K562 (cell line): Measurements from ENCODE around the gene ATP5PD. TPM values are rescaled to one million over a fixed set of nuclear protein-coding genes. Genes with fewer than 3 reads are reported as not detected.

Experiments
- ATAC-seq: fragments of 200-7000 bp; cut with Tn5 transposase; 3 replicates; pipeline ENCODE4 v1.9.1; 2020; ENCODE audit warnings: moderate library complexity
- BruUV-seq: library from RNA; stranded (reverse); fragments of 400-500 nt; replicated peaks from 2 replicates; lab custom pipeline; 2021; lab: Mats Ljungman, UMichigan
- CTCF ChIA-PET: fragments of 300-600 bp; formaldehyde crosslinking; extraction: SDS; loops from one replicate; lab custom pipeline; 2021; ENCODE audit warnings: low intra/inter-chr PET ratio; lab: Yijun Ruan, JAX
- POLR2A ChIA-PET: fragments of 300-600, 350-650 bp; sonication (Branson Sonifier 250); formaldehyde crosslinking; extraction: SDS; loops from one replicate; lab custom pipeline; 2021; ENCODE audit warnings: antibody characterized with exemption, inconsistent platforms; lab: Yijun Ruan, JAX
- DNase-seq, 4 experiments: peaks; one replicate each; pipeline versions ENCODE4 v3.0.0 to v3.0.0-alpha.2; 2011 to 2018; ENCODE audit warnings: low spot score in 3 of 4, mixed read lengths in 3 of 4; ENCODE audit errors: extremely low read depth in 1 of 4
- FAIRE-seq: peaks from 2 replicates; lab custom pipeline; 2011; peaks lifted over from hg19 to GRCh38; lab: Jason Lieb, UNC
- H2AFZ ChIP-seq: 2 replicates; pipeline ENCODE4 v1.6.0; 2011; ENCODE audit warnings: low read depth, low read length, control low read depth, inconsistent platforms
- H3K27ac ChIP-seq: fragments of 200-600 bp; 3 replicates; pipeline ENCODE4 v1.8.0; 2011; ENCODE audit warnings: low read depth, mild to moderate bottlenecking, control low read depth, inconsistent platforms, low read length, moderate library complexity, mixed read lengths; ENCODE audit errors: extremely low read depth
- H3K27me3 ChIP-seq, 2 experiments: fragments of 300-600 bp in 1 of 2; 2 replicates in 1 of 2; 3 replicates in 1 of 2; pipeline versions ENCODE4 v1.6.0 to v1.8.0; 2011; ENCODE audit warnings: inconsistent platforms in 2 of 2, low read length in 2 of 2, mild to moderate bottlenecking in 1 of 2, mixed read lengths in 1 of 2, moderate library complexity in 1 of 2; ENCODE audit not compliant: control insufficient read depth in 2 of 2, insufficient read depth in 2 of 2
- H3K36me3 ChIP-seq: fragments of 300-600 bp; 3 replicates; pipeline ENCODE4 v1.8.0; 2011; ENCODE audit warnings: mild to moderate bottlenecking, low read length, inconsistent platforms; ENCODE audit not compliant: control insufficient read depth, insufficient read depth
- H3K4me1 ChIP-seq, 2 experiments: fragments of 200-600 bp in 1 of 2; replicated peaks in 1 of 2; 2 replicates in 1 of 2; 3 replicates in 1 of 2; pipeline versions ENCODE4 v1.5.1 to v1.8.0; 2011; ENCODE audit warnings: inconsistent platforms in 2 of 2, low read length in 2 of 2, mild to moderate bottlenecking in 1 of 2, mixed read lengths in 1 of 2, moderate library complexity in 1 of 2; ENCODE audit not compliant: control insufficient read depth in 2 of 2, insufficient read depth in 2 of 2
- H3K4me2 ChIP-seq: 2 replicates; pipeline ENCODE4 v1.6.1; 2011; ENCODE audit warnings: low read length, control low read depth, inconsistent platforms, mixed read lengths; ENCODE audit not compliant: insufficient read depth
- H3K4me3 ChIP-seq: fragments of 200-600 bp; sonication (generic), shearing (Covaris generic); 2 replicates; pipeline ENCODE4 v1.5.1; 2016; ENCODE audit warnings: control low read depth, inconsistent platforms
- H3K79me2 ChIP-seq: fragments of 200-600 bp; 3 replicates; pipeline ENCODE4 v1.8.0; 2011; ENCODE audit warnings: low read length, inconsistent platforms; ENCODE audit not compliant: control insufficient read depth, insufficient read depth
- H3K9ac ChIP-seq, 2 experiments: 2 replicates each; pipeline versions ENCODE4 v1.6.0 to v1.6.1; 2011; ENCODE audit warnings: low read depth in 2 of 2, low read length in 2 of 2, control low read depth in 1 of 2, inconsistent platforms in 1 of 2, mild to moderate bottlenecking in 1 of 2, mixed read lengths in 1 of 2; ENCODE audit not compliant: insufficient read depth in 1 of 2
- H3K9me1 ChIP-seq: one replicate; pipeline ENCODE4 v1.6.0; 2011; ENCODE audit warnings: inconsistent platforms, mild to moderate bottlenecking, low read length, moderate library complexity; ENCODE audit not compliant: control insufficient read depth, insufficient read depth
- H3K9me3 ChIP-seq: replicated peaks from 2 replicates; pipeline ENCODE4 v1.5.1; 2011; ENCODE audit warnings: low read depth, low read length, inconsistent platforms; ENCODE audit not compliant: control insufficient read depth, insufficient read depth
- H4K20me1 ChIP-seq: replicated peaks from 2 replicates; pipeline ENCODE4 v1.6.1; 2011; ENCODE audit warnings: low read length, inconsistent platforms, mixed read lengths; ENCODE audit not compliant: control insufficient read depth, insufficient read depth
- PHTF2 ChIP-seq: fragments of 250-450 bp; sonication (Bioruptor Pico); IDR thresholded peaks from 2 replicates; pipeline ENCODE4 v1.5.0; 2021; ENCODE audit warnings: mild to moderate bottlenecking
- POLR2G ChIP-seq: fragments of 200-400 bp; formaldehyde crosslinking; IDR thresholded peaks from 2 replicates; pipeline ENCODE4 v1.6.1; 2017; ENCODE audit warnings: low read depth, mild to moderate bottlenecking, antibody characterized with exemption, low read length, moderate library complexity
- YY1 ChIP-seq, 3 experiments: IDR thresholded peaks; 2 replicates each; pipeline ENCODE4 v1.6.1; 2011; ENCODE audit warnings: low read length in 2 of 3, mild to moderate bottlenecking in 2 of 3, moderate library complexity in 2 of 3, borderline replicate concordance in 1 of 3, control low read depth in 1 of 3, low read depth in 1 of 3; ENCODE audit not compliant: insufficient read depth in 3 of 3, insufficient replicate concordance in 2 of 3, control insufficient read depth in 1 of 3, insufficient read length in 1 of 3; ENCODE audit errors: extremely low read depth in 1 of 3
- ZNF134 ChIP-seq: fragments of 250-450 bp; sonication (Bioruptor Pico); conservative IDR thresholded peaks from 2 replicates; pipeline ENCODE4 v1.4.0; 2020
- ZNF347 ChIP-seq: fragments of 450-650 bp; formaldehyde crosslinking; IDR thresholded peaks from 2 replicates; pipeline ENCODE4 v1.4.0; 2020; ENCODE audit warnings: low read depth, mild to moderate bottlenecking, moderate library complexity
- ZNF609 ChIP-seq: sonication (generic); formaldehyde crosslinking; IDR thresholded peaks from 2 replicates; pipeline ENCODE4 v1.8.1; 2023; ENCODE audit warnings: missing genetic modification reagents, mild to moderate bottlenecking, borderline replicate concordance
- WGBS: fragments of 100-300 bp; shearing (Covaris generic); methylation state at CpG from one replicate; pipeline ENCODE4 v1.1.6; 2016; ENCODE audit warnings: low coverage, mixed read lengths; ENCODE audit not compliant: insufficient coverage; ENCODE audit errors: missing lambda C conversion rate; 5-methylcytosine and 5-hydroxymethylcytosine counted together
- in situ Hi-C: fragments of 300-500 bp; cut with MboI; formaldehyde crosslinking; loops from 4 replicates; pipeline ENCODE4 v1.15.0; 2018; ENCODE audit warnings: inconsistent platforms, mixed read lengths
- intact Hi-C: fragments of 100-400 bp; cut with micrococcal nuclease; formaldehyde crosslinking; loops from 2 replicates; pipeline ENCODE4 v1.14.2; 2022
- polyA plus RNA-seq, 8 experiments: library from polyadenylated mRNA; depleted of rRNA in 4 of 8; stranded (reverse) in 5 of 8; unstranded in 3 of 8; fragments of >200 nt; fragmentation: Nextera tagmentation in 2 of 8; fragmentation: Illumina TruSeq in 1 of 8; extraction: Ambion mirVana in 2 of 8; extraction: Trizol in 1 of 8; gene quantifications; 2 replicates each; pipeline versions ENCODE4 v1.2.1 to v1.2.3, GENCODE V29; 2011 to 2014; ENCODE audit warnings: inconsistent platforms in 1 of 8, missing spikeins in 1 of 8
- total RNA-seq, 7 experiments: library from RNA; depleted of rRNA in 6 of 7; stranded (reverse); fragments of >200 nt in 6 of 7; fragmentation: Illumina TruSeq in 2 of 7; extraction: Trizol in 2 of 7; gene quantifications; 2 replicates each; pipeline versions ENCODE4 v1.2.1 to v1.2.3, GENCODE V29; 2011 to 2021; ENCODE audit warnings: low replicate concordance in 1 of 7

Gene ATP5PD
- total and polyA plus RNA-seq, 9 of the 15 experiments (the other 6 are each of a cell fraction or from before 2014, with no cell fraction given) = 271 to 828 (median 432) TPM

- ChIA-PET CTCF (no interaction called here), POLR2A (interaction anchor here (0.6 to 1.7 kb wide), 6 partner anchors 9 to 532 kb away, joined by 3 to 8 read pairs (median 3); no protein-coding TSS in a partner anchor)
- in situ Hi-C loops (no loop called here), intact Hi-C loops (no loop called here)
- Histone ChIP-seq H3K4me3 (no peak overlapping the region), H3K9ac (peak overlapping the region in 1 of 2 experiments; percentile 63; a peak in 2 of 4 replicates), H3K79me2 (no peaks in the 10 kb centered on the region; the same call in 2 of the 3 replicates), H3K27ac (no peak overlapping the region), H4K20me1 (no peaks in the 10 kb centered on the region), H3K9me1 (no peaks in the 10 kb centered on the region), H3K9me3 (no peaks in the 10 kb centered on the region), H3K36me3 (no peaks in the 10 kb centered on the region), H2AFZ (no peak overlapping the region), H3K27me3 (no peaks in the 10 kb centered on the region; a peak in 1 of 5 replicates), H3K4me2 (no peak overlapping the region), H3K4me1 (peaks cover 42 to 65% of the 10 kb centered on the region in 2 experiments)
- TF ChIP-seq YY1 (IDR thresholded peaks at IDR 0.05; ENCODE audit: borderline replicate concordance in 1 of 3, control insufficient read depth in 1 of 3, extremely low read depth in 1 of 3, insufficient read depth in 3 of 3, insufficient read length in 1 of 3, insufficient replicate concordance in 2 of 3, low read depth in 1 of 3, low read length in 2 of 3) = no peak
- TF ChIP-seq ZNF134 = no peak
- TF ChIP-seq PHTF2 = no peak
- no peak for TF ChIP-seq ZNF609 (CRISPR knock-in tag)
- no peak for TF ChIP-seq ZNF347 (CRISPR knock-in tag)
- TF ChIP-seq POLR2G = 0 out of 2 replicates have a peak, but pooled peaks have one; percentile 23
- BruUV-seq = no TSS peak
- no peak for DNase-seq
- no peak for FAIRE-seq
- ATAC-seq = no peak
- WGBS = 75% methylated on average over 14 of the region's 16 CpGs
Measured at GRCh38 chr17:75094871-75095399, 48.2 kb upstream of the ATP5PD start.
